ENCODE data around the gene MROH9.
"Not testable (repeated sequence)": the region's sequence is repeated elsewhere in the genome, so short reads cannot be mapped to it uniquely, and the experiment has no call there.

Gene MROH9

GRCh38 chr1:170935231-170935630, at the start of gene MROH9:
TSS of gene MROH9 (plus strand) at chr1:170935534. CDS start at chr1:170945557, 10,023 bp downstream.
- H3K36me3 ChIP-seq (ENCODE audit: control insufficient read depth, low read depth, low read length): no peaks in the 10 kb centered on the region
- no peaks in the 10 kb centered on the region for H3K27me3 ChIP-seq (ENCODE audit: control insufficient read depth, insufficient read depth, low read length)
- no peaks in the 10 kb centered on the region for H3K9me3 ChIP-seq (ENCODE audit: control insufficient read depth, low read depth, low read length)
- no peak within 1 kb of the TSS for H3K27ac ChIP-seq (ENCODE audit: low read length)
- H3K4me1 ChIP-seq (ENCODE audit: control insufficient read depth, low read depth, low read length): no peaks in the 10 kb centered on the region
- H3K4me3 ChIP-seq (ENCODE audit: low read length): no peak within 1 kb of the TSS
- H3K9ac ChIP-seq (ENCODE audit: low read length): no peak within 1 kb of the TSS

- Histone ChIP-seq H3K27ac (ENCODE audit: low read length) (no peak overlapping the region), H3K9me3 (ENCODE audit: control insufficient read depth, low read depth, low read length) (no peaks in the 10 kb centered on the region), H3K9ac (ENCODE audit: low read length) (no peak overlapping the region), H3K4me3 (ENCODE audit: low read length) (no peak overlapping the region), H3K36me3 (ENCODE audit: control insufficient read depth, low read depth, low read length) (no peaks in the 10 kb centered on the region), H3K4me1 (ENCODE audit: control insufficient read depth, low read depth, low read length) (no peaks in the 10 kb centered on the region), H3K27me3 (ENCODE audit: control insufficient read depth, insufficient read depth, low read length) (no peaks in the 10 kb centered on the region)
Observed at GRCh38 chr1:170885551-170885950, 49.8 kb upstream of the MROH9 start.

GRCh38 chr1:170886460-170886859, 48.9 kb upstream of the MROH9 start:
- H3K9ac ChIP-seq (ENCODE audit: low read length): no peak overlapping the region
- H3K27ac ChIP-seq (ENCODE audit: low read length): no peak overlapping the region
- no peak overlapping the region for H3K4me3 ChIP-seq (ENCODE audit: low read length)
- no peaks in the 10 kb centered on the region for H3K9me3 ChIP-seq (ENCODE audit: control insufficient read depth, low read depth, low read length)
- no peaks in the 10 kb centered on the region for H3K36me3 ChIP-seq (ENCODE audit: control insufficient read depth, low read depth, low read length)
- no peaks in the 10 kb centered on the region for H3K27me3 ChIP-seq (ENCODE audit: control insufficient read depth, insufficient read depth, low read length)
- H3K4me1 ChIP-seq (ENCODE audit: control insufficient read depth, low read depth, low read length): no peaks in the 10 kb centered on the region

GRCh38 chr1:170887726-170888125, 47.6 kb upstream of the MROH9 start:
- no peaks in the 10 kb centered on the region for H3K36me3 ChIP-seq (ENCODE audit: control insufficient read depth, low read depth, low read length)

GRCh38 chr1:170891872-170892271, 43.5 kb upstream of the MROH9 start:
- no peaks in the 10 kb centered on the region for H3K36me3 ChIP-seq (ENCODE audit: control insufficient read depth, low read depth, low read length)
- H3K9me3 ChIP-seq (ENCODE audit: control insufficient read depth, low read depth, low read length): no peaks in the 10 kb centered on the region
- H3K4me1 ChIP-seq (ENCODE audit: control insufficient read depth, low read depth, low read length): no peaks in the 10 kb centered on the region
- H3K27me3 ChIP-seq (ENCODE audit: control insufficient read depth, insufficient read depth, low read length): no peaks in the 10 kb centered on the region
- H3K4me3 ChIP-seq (ENCODE audit: low read length): no peak overlapping the region
- H3K27ac ChIP-seq (ENCODE audit: low read length): no peak overlapping the region
- no peak overlapping the region for H3K9ac ChIP-seq (ENCODE audit: low read length)

More at GRCh38 chr1:170887726-170888125, 47.6 kb upstream of the MROH9 start:
- H3K9me3 ChIP-seq (ENCODE audit: control insufficient read depth, low read depth, low read length): no peaks in the 10 kb centered on the region
- no peaks in the 10 kb centered on the region for H3K4me1 ChIP-seq (ENCODE audit: control insufficient read depth, low read depth, low read length)
- H3K27ac ChIP-seq (ENCODE audit: low read length): no peak overlapping the region
- no peak overlapping the region for H3K9ac ChIP-seq (ENCODE audit: low read length)
- H3K27me3 ChIP-seq (ENCODE audit: control insufficient read depth, insufficient read depth, low read length): no peaks in the 10 kb centered on the region
- H3K4me3 ChIP-seq (ENCODE audit: low read length): no peak overlapping the region

GRCh38 chr1:170893655-170894297, 41.6 kb upstream of the MROH9 start:
- H3K27me3 ChIP-seq (ENCODE audit: control insufficient read depth, insufficient read depth, low read length): no peaks in the 10 kb centered on the region
- H3K4me1 ChIP-seq (ENCODE audit: control insufficient read depth, low read depth, low read length): no peaks in the 10 kb centered on the region
- no peaks in the 10 kb centered on the region for H3K9me3 ChIP-seq (ENCODE audit: control insufficient read depth, low read depth, low read length)
- no peak overlapping the region for H3K4me3 ChIP-seq (ENCODE audit: low read length)
- H3K27ac ChIP-seq (ENCODE audit: low read length): no peak overlapping the region
- no peaks in the 10 kb centered on the region for H3K36me3 ChIP-seq (ENCODE audit: control insufficient read depth, low read depth, low read length)
- no peak overlapping the region for H3K9ac ChIP-seq (ENCODE audit: low read length)

GRCh38 chr1:170903961-170904360, 31.4 kb upstream of the MROH9 start:
- Histone ChIP-seq H3K4me1 (ENCODE audit: control insufficient read depth, low read depth, low read length) (no peaks in the 10 kb centered on the region), H3K27ac (ENCODE audit: low read length) (no peak overlapping the region), H3K9me3 (ENCODE audit: control insufficient read depth, low read depth, low read length) (no peaks in the 10 kb centered on the region), H3K4me3 (ENCODE audit: low read length) (no peak overlapping the region), H3K9ac (ENCODE audit: low read length) (no peak overlapping the region), H3K27me3 (ENCODE audit: control insufficient read depth, insufficient read depth, low read length) (no peaks in the 10 kb centered on the region), H3K36me3 (ENCODE audit: control insufficient read depth, low read depth, low read length) (no peaks in the 10 kb centered on the region)

- no peaks in the 10 kb centered on the region for H3K27me3 ChIP-seq (ENCODE audit: control insufficient read depth, insufficient read depth, low read length)
- H3K9me3 ChIP-seq (ENCODE audit: control insufficient read depth, low read depth, low read length): no peaks in the 10 kb centered on the region
- no peaks in the 10 kb centered on the region for H3K36me3 ChIP-seq (ENCODE audit: control insufficient read depth, low read depth, low read length)
- no peaks in the 10 kb centered on the region for H3K4me1 ChIP-seq (ENCODE audit: control insufficient read depth, low read depth, low read length)
- no peak overlapping the region for H3K9ac ChIP-seq (ENCODE audit: low read length)
- no peak overlapping the region for H3K27ac ChIP-seq (ENCODE audit: low read length)
- H3K4me3 ChIP-seq (ENCODE audit: low read length): no peak overlapping the region
Observed at GRCh38 chr1:170908942-170909341, 26.4 kb upstream of the MROH9 start.

GRCh38 chr1:170910273-170910672, 25.1 kb upstream of the MROH9 start:
- H3K27ac ChIP-seq (ENCODE audit: low read length): no peak overlapping the region
- H3K4me3 ChIP-seq (ENCODE audit: low read length): no peak overlapping the region
- H3K4me1 ChIP-seq (ENCODE audit: control insufficient read depth, low read depth, low read length): no peaks in the 10 kb centered on the region
- H3K9me3 ChIP-seq (ENCODE audit: control insufficient read depth, low read depth, low read length): no peaks in the 10 kb centered on the region
- H3K9ac ChIP-seq (ENCODE audit: low read length): no peak overlapping the region
- H3K27me3 ChIP-seq (ENCODE audit: control insufficient read depth, insufficient read depth, low read length): no peaks in the 10 kb centered on the region
- H3K36me3 ChIP-seq (ENCODE audit: control insufficient read depth, low read depth, low read length): no peaks in the 10 kb centered on the region

GRCh38 chr1:170917373-170917772, 18.0 kb upstream of the MROH9 start:
- Histone ChIP-seq H3K4me3 (ENCODE audit: low read length) (no peak overlapping the region), H3K27me3 (ENCODE audit: control insufficient read depth, insufficient read depth, low read length) (no peaks in the 10 kb centered on the region), H3K4me1 (ENCODE audit: control insufficient read depth, low read depth, low read length) (no peaks in the 10 kb centered on the region)

GRCh38 chr1:170924656-170925055, 10.7 kb upstream of the MROH9 start:
- not testable (repeated sequence) for H3K4me1 ChIP-seq (ENCODE audit: control insufficient read depth, low read depth, low read length); H3K9me3 ChIP-seq (ENCODE audit: control insufficient read depth, low read depth, low read length); H3K27ac ChIP-seq (ENCODE audit: low read length); H3K36me3 ChIP-seq (ENCODE audit: control insufficient read depth, low read depth, low read length); H3K9ac ChIP-seq (ENCODE audit: low read length); H3K4me3 ChIP-seq (ENCODE audit: low read length); H3K27me3 ChIP-seq (ENCODE audit: control insufficient read depth, insufficient read depth, low read length)

More at GRCh38 chr1:170917373-170917772, 18.0 kb upstream of the MROH9 start:
- H3K9me3 ChIP-seq (ENCODE audit: control insufficient read depth, low read depth, low read length): peaks cover 9% of the 10 kb centered on the region
- H3K27ac ChIP-seq (ENCODE audit: low read length): no peak overlapping the region
- no peaks in the 10 kb centered on the region for H3K36me3 ChIP-seq (ENCODE audit: control insufficient read depth, low read depth, low read length)
- H3K9ac ChIP-seq (ENCODE audit: low read length): no peak overlapping the region
